ENCODE data around the gene VANGL1.

The VANGL1 gene

GRCh38 chr1:115647047-115647446 lies 5.3 kb downstream of the VANGL1 start:
- peaks cover 3% of the 10 kb centered on the region; the same call in 1 of the 2 replicates for H3K36me3 ChIP-seq (ENCODE audit: insufficient read depth, low read depth, low read length)
- no peak overlapping the region for H3K9ac ChIP-seq (ENCODE audit: low read depth, low read length)
- H3K4me1 ChIP-seq (ENCODE audit: insufficient read depth, low read length), result peaks cover 53% of the 10 kb centered on the region
- H3K9me3 ChIP-seq (ENCODE audit: insufficient read depth, low read depth, low read length), result no peaks in the 10 kb centered on the region
- H3K4me3 ChIP-seq (ENCODE audit: low read length), result no peak overlapping the region
- peaks cover 14% of the 10 kb centered on the region; the same call in 1 of the 2 replicates for H3K27me3 ChIP-seq (ENCODE audit: insufficient read depth, low read length)
- H3K27ac ChIP-seq (ENCODE audit: low read length), result no peak overlapping the region

DNA sequence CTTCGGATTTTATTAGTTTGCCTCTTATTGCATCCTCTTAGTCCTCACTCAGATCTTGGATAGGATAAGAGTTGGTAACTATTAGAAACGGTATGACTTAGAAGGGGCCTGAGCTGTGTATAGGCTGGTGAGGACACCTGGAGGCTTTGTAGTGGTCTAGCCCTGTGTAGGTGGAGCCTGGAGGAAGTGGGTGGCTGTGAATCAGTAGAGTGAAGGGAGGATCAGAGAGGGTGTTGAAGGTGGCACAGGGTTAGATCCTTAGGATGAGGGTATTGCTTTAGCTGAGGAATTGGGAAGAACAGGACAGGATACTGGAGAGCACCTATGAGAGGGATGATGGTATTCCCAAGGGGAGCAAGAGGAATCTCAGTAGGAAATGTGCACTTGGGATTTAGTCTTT lies 5.7 kb downstream of the VANGL1 start:
- Histone ChIP-seq H3K9me3 (ENCODE audit: insufficient read depth, low read depth, low read length) (no peaks in the 10 kb centered on the region), H3K36me3 (ENCODE audit: insufficient read depth, low read depth, low read length) (peaks cover 8% of the 10 kb centered on the region; the same call in 1 of the 2 replicates), H3K4me3 (ENCODE audit: low read length) (no peak overlapping the region), H3K4me1 (ENCODE audit: insufficient read depth, low read length) (peaks cover 53% of the 10 kb centered on the region), H3K27ac (ENCODE audit: low read length) (no peak overlapping the region), H3K27me3 (ENCODE audit: insufficient read depth, low read length) (peaks cover 14% of the 10 kb centered on the region; the same call in 1 of the 2 replicates), H3K9ac (ENCODE audit: low read depth, low read length) (no peak overlapping the region)

DNA sequence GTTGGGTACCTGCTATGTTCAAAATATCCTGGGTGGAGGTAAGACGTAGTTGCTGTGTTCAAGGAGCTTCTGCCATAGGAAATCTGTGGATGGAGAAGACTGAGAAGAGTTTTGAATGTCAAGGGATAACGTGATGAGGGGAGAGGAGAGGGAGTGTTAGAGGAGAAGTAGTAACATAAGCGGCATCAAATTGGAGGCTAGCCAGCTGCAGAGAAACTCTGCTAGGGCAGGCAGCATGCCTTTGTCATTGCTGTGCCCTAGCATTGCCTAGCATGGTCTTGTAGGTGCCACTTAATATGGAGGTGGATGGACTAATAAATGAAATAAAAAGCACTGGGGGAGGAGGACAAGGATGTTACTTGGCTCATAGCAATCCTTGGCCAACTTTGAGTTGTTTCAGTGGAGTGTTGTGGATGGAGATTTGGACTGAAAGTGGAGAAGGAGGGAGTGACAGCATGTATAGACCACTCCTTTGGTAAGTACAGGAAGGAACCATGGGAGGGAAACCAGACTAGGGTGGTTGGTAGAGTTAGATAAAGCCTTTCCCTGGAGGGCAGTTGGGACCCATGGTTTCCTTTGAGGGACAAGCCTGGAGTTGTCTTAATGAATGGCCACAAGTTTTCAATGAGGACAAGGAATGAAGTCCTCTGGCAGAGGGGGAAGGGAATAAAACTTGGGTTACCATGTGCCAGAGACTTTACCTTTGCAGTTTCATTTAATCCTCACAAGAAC lies 6.3 kb downstream of the VANGL1 start:
- Histone ChIP-seq H3K4me3 (ENCODE audit: low read length) (no peak overlapping the region), H3K4me1 (ENCODE audit: insufficient read depth, low read length) (peaks cover 53% of the 10 kb centered on the region), H3K9me3 (ENCODE audit: insufficient read depth, low read depth, low read length) (no peaks in the 10 kb centered on the region), H3K27ac (ENCODE audit: low read length) (no peak overlapping the region), H3K36me3 (ENCODE audit: insufficient read depth, low read depth, low read length) (peaks cover 9% of the 10 kb centered on the region; the same call in 1 of the 2 replicates), H3K9ac (ENCODE audit: low read depth, low read length) (peak overlapping the region; percentile 52; the same call in 1 of the 2 replicates), H3K27me3 (ENCODE audit: insufficient read depth, low read length) (peaks cover 12% of the 10 kb centered on the region; the same call in 1 of the 2 replicates)

GRCh38 chr1:115648717-115649691 lies 7.2 kb downstream of the VANGL1 start:
- peaks cover 5% of the 10 kb centered on the region; the same call in 1 of the 2 replicates for H3K27me3 ChIP-seq (ENCODE audit: insufficient read depth, low read length)
- H3K9me3 ChIP-seq (ENCODE audit: insufficient read depth, low read depth, low read length), result no peaks in the 10 kb centered on the region
- no peak overlapping the region for H3K27ac ChIP-seq (ENCODE audit: low read length)
- peak overlapping the region; percentile 44; the same call in 1 of the 2 replicates for H3K4me3 ChIP-seq (ENCODE audit: low read length)
- H3K4me1 ChIP-seq (ENCODE audit: insufficient read depth, low read length), result peaks cover 47% of the 10 kb centered on the region
- peaks cover 9% of the 10 kb centered on the region; the same call in 1 of the 2 replicates for H3K36me3 ChIP-seq (ENCODE audit: insufficient read depth, low read depth, low read length)
- H3K9ac ChIP-seq (ENCODE audit: low read depth, low read length), result peak overlapping the region; percentile 52; the same call in 1 of the 2 replicates

- Histone ChIP-seq H3K27ac (ENCODE audit: low read length) (no peak overlapping the region), H3K4me1 (ENCODE audit: insufficient read depth, low read length) (peaks cover 52% of the 10 kb centered on the region), H3K9ac (ENCODE audit: low read depth, low read length) (peak overlapping the region; percentile 49; the same call in 1 of the 2 replicates)
Measured at GRCh38 chr1:115649964-115650363, 8.2 kb downstream of the VANGL1 start.

GRCh38 chr1:115650961-115651360 lies 9.2 kb downstream of the VANGL1 start:
- H3K4me3 ChIP-seq (ENCODE audit: low read length), result no peak overlapping the region
- H3K4me1 ChIP-seq (ENCODE audit: insufficient read depth, low read length), result peaks cover 58% of the 10 kb centered on the region
- 0 out of 2 replicates have a peak, but pooled peaks cover 5% of the 10 kb centered on the region for H3K27me3 ChIP-seq (ENCODE audit: insufficient read depth, low read length)
- no peak overlapping the region for H3K9ac ChIP-seq (ENCODE audit: low read depth, low read length)
- no peaks in the 10 kb centered on the region for H3K9me3 ChIP-seq (ENCODE audit: insufficient read depth, low read depth, low read length)
- peaks cover 15% of the 10 kb centered on the region for H3K36me3 ChIP-seq (ENCODE audit: insufficient read depth, low read depth, low read length)
- no peak overlapping the region for H3K27ac ChIP-seq (ENCODE audit: low read length)

More at GRCh38 chr1:115649964-115650363, 8.2 kb downstream of the VANGL1 start:
- Histone ChIP-seq H3K36me3 (ENCODE audit: insufficient read depth, low read depth, low read length) (peaks cover 9% of the 10 kb centered on the region; the same call in 1 of the 2 replicates), H3K9me3 (ENCODE audit: insufficient read depth, low read depth, low read length) (no peaks in the 10 kb centered on the region), H3K4me3 (ENCODE audit: low read length) (peak overlapping the region; percentile 44), H3K27me3 (ENCODE audit: insufficient read depth, low read length) (0 out of 2 replicates have a peak, but pooled peaks cover 5% of the 10 kb centered on the region)

DNA sequence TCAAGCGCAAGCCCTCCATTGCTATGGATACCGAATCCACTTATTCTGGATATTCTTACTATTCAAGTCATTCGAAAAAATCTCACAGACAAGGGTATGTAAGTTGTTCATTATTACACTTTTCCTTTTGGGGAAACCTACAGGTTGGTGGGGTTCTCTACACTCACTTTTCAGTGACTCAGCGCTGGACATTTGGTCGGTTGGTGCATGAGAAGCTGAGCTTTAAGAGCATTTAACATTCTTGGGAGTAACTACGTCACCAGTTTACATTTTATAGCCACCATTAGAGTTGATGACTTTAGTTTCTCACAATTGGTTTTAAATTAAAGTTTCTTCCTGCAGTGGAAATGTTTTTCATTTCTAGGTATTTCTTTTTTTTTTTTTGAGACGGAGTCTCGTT lies 9.6 kb downstream of the VANGL1 start:
- peaks cover 58% of the 10 kb centered on the region for H3K4me1 ChIP-seq (ENCODE audit: insufficient read depth, low read length)
- no peak overlapping the region for H3K9ac ChIP-seq (ENCODE audit: low read depth, low read length)
- peaks cover 15% of the 10 kb centered on the region for H3K36me3 ChIP-seq (ENCODE audit: insufficient read depth, low read depth, low read length)
- H3K4me3 ChIP-seq (ENCODE audit: low read length), result no peak overlapping the region
- 0 out of 2 replicates have a peak, but pooled peaks cover 5% of the 10 kb centered on the region for H3K27me3 ChIP-seq (ENCODE audit: insufficient read depth, low read length)
- H3K27ac ChIP-seq (ENCODE audit: low read length), result no peak overlapping the region
- H3K9me3 ChIP-seq (ENCODE audit: insufficient read depth, low read depth, low read length), result no peaks in the 10 kb centered on the region

DNA sequence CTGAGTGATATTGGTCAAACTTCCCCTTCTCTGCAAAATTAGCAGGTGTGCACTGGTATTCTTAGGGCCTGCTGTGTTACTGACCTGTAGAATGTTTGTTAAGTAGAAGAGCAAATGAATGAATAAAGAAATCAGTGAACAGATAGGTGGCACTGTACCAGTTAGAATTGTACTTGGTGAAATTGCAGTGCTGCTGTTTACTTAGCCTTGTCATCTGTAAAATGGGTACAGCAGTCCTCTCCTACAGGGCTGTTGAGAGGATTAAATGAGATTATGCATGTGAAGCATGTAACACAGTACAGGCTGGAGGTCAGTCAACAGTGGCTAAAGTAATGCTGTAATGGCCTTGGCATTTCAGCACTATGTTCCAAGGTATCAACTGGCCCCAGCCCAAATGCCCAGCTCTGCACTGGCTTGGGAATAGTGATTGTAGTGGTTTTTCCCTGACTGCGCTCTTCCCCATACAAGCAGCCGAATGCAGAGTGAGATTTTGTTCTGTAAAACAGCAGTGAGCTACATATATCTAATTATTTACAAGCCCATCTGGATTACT lies 10.5 kb downstream of the VANGL1 start:
- Histone ChIP-seq H3K27ac (ENCODE audit: low read length) (no peak overlapping the region), H3K36me3 (ENCODE audit: insufficient read depth, low read depth, low read length) (peaks cover 15% of the 10 kb centered on the region), H3K9ac (ENCODE audit: low read depth, low read length) (no peak overlapping the region), H3K4me3 (ENCODE audit: low read length) (no peak overlapping the region), H3K4me1 (ENCODE audit: insufficient read depth, low read length) (peaks cover 50% of the 10 kb centered on the region), H3K27me3 (ENCODE audit: insufficient read depth, low read length) (0 out of 2 replicates have a peak, but pooled peaks cover 5% of the 10 kb centered on the region), H3K9me3 (ENCODE audit: insufficient read depth, low read depth, low read length) (no peaks in the 10 kb centered on the region)

DNA sequence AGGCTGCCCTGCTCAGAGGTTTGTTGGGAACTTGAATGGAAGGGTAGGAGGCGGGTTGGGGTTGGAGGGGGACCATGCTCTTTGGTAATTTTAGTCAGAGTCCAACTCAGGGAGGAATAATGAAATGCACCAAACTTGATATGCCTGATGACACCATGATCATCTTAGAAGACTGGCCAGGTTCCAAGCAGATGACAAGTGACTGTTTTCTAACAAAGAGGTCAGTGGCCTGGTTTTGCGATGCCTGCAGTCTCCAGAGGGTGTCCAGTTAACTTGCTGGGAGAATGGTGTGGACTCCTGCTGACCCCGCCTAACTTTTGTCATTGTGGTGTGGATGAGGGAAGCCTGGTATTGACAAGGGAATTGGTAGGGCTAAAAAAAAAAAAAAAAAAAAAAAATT lies 12.4 kb downstream of the VANGL1 start:
- peaks cover 34% of the 10 kb centered on the region for H3K4me1 ChIP-seq (ENCODE audit: insufficient read depth, low read length)
- H3K36me3 ChIP-seq (ENCODE audit: insufficient read depth, low read depth, low read length), result peaks cover 28% of the 10 kb centered on the region
- H3K4me3 ChIP-seq (ENCODE audit: low read length), result no peak overlapping the region
- no peaks in the 10 kb centered on the region for H3K9me3 ChIP-seq (ENCODE audit: insufficient read depth, low read depth, low read length)
- no peaks in the 10 kb centered on the region for H3K27me3 ChIP-seq (ENCODE audit: insufficient read depth, low read length)
- no peak overlapping the region for H3K9ac ChIP-seq (ENCODE audit: low read depth, low read length)
- no peak overlapping the region for H3K27ac ChIP-seq (ENCODE audit: low read length)

DNA sequence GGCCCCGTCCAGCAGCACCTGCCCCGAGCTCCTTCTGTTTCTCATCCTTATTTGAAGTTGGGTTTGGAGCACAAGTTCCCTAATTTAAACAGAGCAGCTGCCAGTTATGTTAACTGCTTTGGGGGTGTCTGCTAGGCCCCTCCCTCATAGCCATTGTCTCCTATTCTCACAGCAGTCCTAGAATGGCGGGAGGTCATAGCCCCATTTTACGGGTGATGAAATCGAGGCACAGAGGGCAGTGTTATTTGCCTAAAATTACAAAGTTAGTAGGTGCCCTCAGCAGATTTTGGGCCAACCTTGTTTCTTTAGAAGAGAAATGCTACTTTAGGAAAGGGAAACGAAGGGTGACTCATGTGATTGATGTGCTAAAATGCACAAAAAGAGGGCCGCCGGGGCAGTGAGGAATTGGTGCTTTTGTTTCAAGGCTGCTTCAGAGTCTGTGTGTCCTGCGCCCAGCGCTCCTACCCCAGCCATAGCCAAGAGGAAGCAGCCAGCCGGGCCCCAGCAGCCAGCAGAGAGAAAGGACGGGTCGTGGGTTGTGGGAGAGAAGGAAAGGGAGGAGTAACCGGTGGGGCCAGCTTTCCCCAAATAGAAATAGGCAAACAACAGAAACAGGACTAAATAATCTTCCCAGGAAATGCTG lies 13.0 kb downstream of the VANGL1 start:
- peaks cover 32% of the 10 kb centered on the region for H3K4me1 ChIP-seq (ENCODE audit: insufficient read depth, low read length)
- no peaks in the 10 kb centered on the region for H3K27me3 ChIP-seq (ENCODE audit: insufficient read depth, low read length)
- no peak overlapping the region for H3K4me3 ChIP-seq (ENCODE audit: low read length)
- no peak overlapping the region for H3K9ac ChIP-seq (ENCODE audit: low read depth, low read length)
- H3K27ac ChIP-seq (ENCODE audit: low read length), result no peak overlapping the region
- H3K9me3 ChIP-seq (ENCODE audit: insufficient read depth, low read depth, low read length), result no peaks in the 10 kb centered on the region
- peaks cover 30% of the 10 kb centered on the region for H3K36me3 ChIP-seq (ENCODE audit: insufficient read depth, low read depth, low read length)

DNA sequence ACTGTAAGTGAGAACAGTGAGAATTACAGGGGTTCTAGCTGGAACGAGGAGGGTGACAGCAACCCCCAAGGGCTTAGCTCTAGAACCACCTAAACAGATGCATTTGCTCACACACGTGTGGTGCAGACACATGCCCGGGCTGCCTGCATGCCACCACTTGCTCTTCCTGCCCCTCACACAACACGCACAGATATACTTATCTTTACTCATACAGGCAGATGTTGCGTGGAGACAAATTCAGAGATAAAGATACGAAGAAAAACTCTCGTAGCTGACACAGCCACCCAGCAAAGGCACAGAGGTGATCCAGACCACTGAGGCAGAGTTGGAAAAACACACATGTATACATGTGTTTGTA lies 13.5 kb downstream of the VANGL1 start:
- no peak overlapping the region for H3K27ac ChIP-seq (ENCODE audit: low read length)
- no peaks in the 10 kb centered on the region for H3K27me3 ChIP-seq (ENCODE audit: insufficient read depth, low read length)
- H3K9ac ChIP-seq (ENCODE audit: low read depth, low read length), result no peak overlapping the region
- H3K9me3 ChIP-seq (ENCODE audit: insufficient read depth, low read depth, low read length), result no peaks in the 10 kb centered on the region
- no peak overlapping the region for H3K4me3 ChIP-seq (ENCODE audit: low read length)
- peaks cover 34% of the 10 kb centered on the region for H3K36me3 ChIP-seq (ENCODE audit: insufficient read depth, low read depth, low read length)
- H3K4me1 ChIP-seq (ENCODE audit: insufficient read depth, low read length), result peaks cover 32% of the 10 kb centered on the region

All from iPS-20b (cell line).